GM15510 (cell line): ENCODE data around the gene HACD1.
A peak's percentile ranks its signal among the peaks of the same experiment; 100 is the strongest.

Experiments
- POLR2A ChIP-seq: IDR thresholded peaks from 3 replicates; pipeline ENCODE4 v1.6.1; 2011; ENCODE audit warnings: borderline replicate concordance; ENCODE audit not compliant: insufficient read length; ENCODE audit errors: extremely low read depth

HACD1 gene

GRCh38 chr10:17617031-17617911, at the start of gene HACD1:
Gene HACD1 (minus strand): TSS chr10:17617374. CDS start chr10:17617339, 35 bp downstream.
- TF ChIP-seq POLR2A = peak; percentile 41

- no peak for TF ChIP-seq POLR2A
These were observed 48.6 kb upstream of the HACD1 start for GRCh38 chr10:17665747-17666146.

- TF ChIP-seq POLR2A = no peak
These were observed 46.3 kb upstream of the HACD1 start for GRCh38 chr10:17663450-17663849.

GRCh38 chr10:17662193-17663138, 45.3 kb upstream of the HACD1 start:
- no peak for TF ChIP-seq POLR2A

- TF ChIP-seq POLR2A = no peak
These were observed 44.3 kb upstream of the HACD1 start for GRCh38 chr10:17661510-17661909.

- no peak for TF ChIP-seq POLR2A
These were observed 43.7 kb upstream of the HACD1 start for GRCh38 chr10:17660921-17661320.

GRCh38 chr10:17659365-17659764, 42.2 kb upstream of the HACD1 start:
- TF ChIP-seq POLR2A = no peak

- no peak for TF ChIP-seq POLR2A
These were observed 39.9 kb upstream of the HACD1 start for GRCh38 chr10:17657103-17657500.

GRCh38 chr10:17655567-17656146, 38.5 kb upstream of the HACD1 start:
- no peak for TF ChIP-seq POLR2A

- TF ChIP-seq POLR2A = no peak
These were observed 37.8 kb upstream of the HACD1 start for GRCh38 chr10:17655009-17655408.

GRCh38 chr10:17652585-17652984, 35.4 kb upstream of the HACD1 start:
- no peak for TF ChIP-seq POLR2A

- TF ChIP-seq POLR2A = no peak
These were observed 34.7 kb upstream of the HACD1 start for GRCh38 chr10:17651896-17652295.

- TF ChIP-seq POLR2A = no peak
These were observed 33.2 kb upstream of the HACD1 start for GRCh38 chr10:17650416-17650815.

GRCh38 chr10:17649836-17650235, 32.7 kb upstream of the HACD1 start:
- TF ChIP-seq POLR2A = no peak

- TF ChIP-seq POLR2A = no peak
These were observed 31.9 kb upstream of the HACD1 start for GRCh38 chr10:17649052-17649451.
